ENCODE data around the gene ULK4. TPM values are rescaled to one million over a fixed set of nuclear protein-coding genes. Genes with fewer than 3 reads are reported as not detected.

Gene ULK4
- total and polyA plus RNA-seq, 2 of the 8 experiments (the other 6 are each of a cell fraction or from before 2014, with no cell fraction given) = 3.0 to 10.8 TPM

GRCh38 chr3:41250825-41251224 is 711.1 kb downstream of the ULK4 start:
- WGBS, 2 experiments (ENCODE audit: extremely low coverage in 1 of 2, insufficient coverage in 1 of 2, insufficient read length in 1 of 2, insufficient replicate concordance in 2 of 2, low coverage in 1 of 2, low lambda C conversion rate in 2 of 2, missing lambda C conversion rate in 1 of 2) = 87% methylated on average over 2 of the region's 2 CpGs; no CpG with 5 or more reads in 1 of the 2 experiments
- no peak overlapping the region for H4K91ac ChIP-seq (replicated peaks; ENCODE audit: insufficient read length, low read length)
- H2BK120ac ChIP-seq (replicated peaks; ENCODE audit: low read depth, low read length) = no peak overlapping the region
- no peak for FAIRE-seq
- H3K23ac ChIP-seq (ENCODE audit: insufficient read length) = no peak overlapping the region
- H3K9ac ChIP-seq (replicated peaks in 1 of 4; ENCODE audit: extremely low read depth in 1 of 4, low read depth in 3 of 4, low read length in 3 of 4) = no peak overlapping the region
- no peaks in the 10 kb centered on the region for H4K20me1 ChIP-seq (replicated peaks in 1 of 2; ENCODE audit: control insufficient read depth in 1 of 2, insufficient read depth in 2 of 2, low read length in 2 of 2)
- no peak overlapping the region for H2BK12ac ChIP-seq (ENCODE audit: low read depth, low read length)
- H3K4me3 ChIP-seq (ENCODE audit: extremely low read depth in 1 of 4, insufficient read depth in 2 of 4, low read depth in 3 of 4, low read length in 4 of 4) = no peak overlapping the region
- no peak overlapping the region for H3K18ac ChIP-seq (ENCODE audit: extremely low read depth, low read length)
- no peak overlapping the region for H2BK5ac ChIP-seq (ENCODE audit: low read depth, low read length)
- ChIA-PET POLR2A (ENCODE audit: partially characterized antibody) (interaction anchor here (0.6 to 1.3 kb wide), 2 partner anchors 9 to 46 kb away, joined by 3 read pairs; no protein-coding TSS in a partner anchor), CTCF (ENCODE audit: partially characterized antibody) (no interaction called here)
- H2AK5ac ChIP-seq (ENCODE audit: low read depth, low read length) = no peak overlapping the region
- no peak overlapping the region for H3K27ac ChIP-seq (ENCODE audit: low read depth, low read length)
- H3K27me3 ChIP-seq (replicated peaks in 1 of 4; ENCODE audit: control insufficient read depth in 3 of 4, extremely low read depth in 1 of 4, insufficient read depth in 3 of 4, low read length in 3 of 4) = no peaks in the 10 kb centered on the region
- H3K23me2 ChIP-seq (ENCODE audit: low read depth, low read length) = no peaks in the 10 kb centered on the region
- no peak overlapping the region for H4K5ac ChIP-seq (ENCODE audit: insufficient read length, low read depth, low read length)
- H3K4ac ChIP-seq (replicated peaks; ENCODE audit: insufficient read length, low read depth, low read length) = no peak overlapping the region
- no peak overlapping the region for H2BK20ac ChIP-seq (ENCODE audit: low read length)
- H3K9me3 ChIP-seq (ENCODE audit: insufficient read depth in 2 of 2, low read depth in 1 of 2, low read length in 1 of 2) = no peaks in the 10 kb centered on the region
- no peaks in the 10 kb centered on the region for H3K36me3 ChIP-seq (ENCODE audit: control insufficient read depth in 2 of 4, insufficient read depth in 4 of 4, low read length in 3 of 4)
- DNase-seq (ENCODE audit: low read depth in 1 of 2, low spot score in 2 of 2) = no peak
- H3K4me2 ChIP-seq (ENCODE audit: insufficient read depth in 1 of 2, low read depth in 2 of 2, low read length in 2 of 2) = no peak overlapping the region
- H2AFZ ChIP-seq (ENCODE audit: low read length) = no peak overlapping the region
- H3K4me1 ChIP-seq (replicated peaks in 1 of 4; ENCODE audit: control insufficient read depth in 3 of 4, insufficient read depth in 4 of 4, low read length in 3 of 4) = peaks cover 0 to 3% (median 0%) of the 10 kb centered on the region in 4 experiments; a peak in 2 of 7 replicates
- H3K79me2 ChIP-seq (ENCODE audit: control insufficient read depth in 1 of 2, insufficient read depth in 2 of 2, low read length in 2 of 2) = no peaks in the 10 kb centered on the region
- no peaks in the 10 kb centered on the region for H3K79me1 ChIP-seq (ENCODE audit: low read depth, low read length)
- no peak overlapping the region for H3K14ac ChIP-seq (ENCODE audit: insufficient read length)
- no peak overlapping the region for H3K56ac ChIP-seq (replicated peaks; ENCODE audit: insufficient read length, low read depth, low read length)
- H4K8ac ChIP-seq (ENCODE audit: extremely low read depth, insufficient read depth, low read length) = no peak overlapping the region
- no peak overlapping the region for H2BK15ac ChIP-seq (ENCODE audit: low read length)
- no peak for TF ChIP-seq POU5F1 (IDR thresholded peaks at IDR 0.05; ENCODE audit: low read depth, low read length)
- TF ChIP-seq MAFK (IDR thresholded peaks at IDR 0.05; ENCODE audit: low read depth, low read length) = no peak
- TF ChIP-seq CREB1 (IDR thresholded peaks at IDR 0.05) = no peak
- TF ChIP-seq SUZ12 (IDR thresholded peaks at IDR 0.05; ENCODE audit: low read length) = no peak
- no peak for TF ChIP-seq CBX8 (IDR thresholded peaks at IDR 0.05; ENCODE audit: borderline replicate concordance, low read depth, low read length)
- TF ChIP-seq SIRT6 (IDR thresholded peaks at IDR 0.05; ENCODE audit: low read length) = no peak
- no peak for TF ChIP-seq TBP (IDR thresholded peaks at IDR 0.05; ENCODE audit: low read depth, low read length)
- TF ChIP-seq KDM5A (IDR thresholded peaks at IDR 0.05; ENCODE audit: low read length) = no peak
- no peak for TF ChIP-seq CTBP2 (IDR thresholded peaks at IDR 0.05; ENCODE audit: borderline replicate concordance, insufficient read depth, insufficient read length, low read length)
- TF ChIP-seq BRCA1 (IDR thresholded peaks at IDR 0.05; ENCODE audit: low read depth, low read length) = no peak
- no peak for TF ChIP-seq POLR2A (IDR thresholded peaks at IDR 0.05; ENCODE audit: control extremely low read depth in 1 of 2, low read depth in 2 of 2, low read length in 2 of 2)

Data from H1 (cell line).